NCI-H2227 treated with DMSO at 0.1 percent for 48 hours (cell line): ENCODE measurements around the gene FMN1.

Experiments
- DNase-seq: peaks from one replicate; lab custom pipeline; 2025; lab: John Stamatoyannopoulos, UW

Gene FMN1

DNA sequence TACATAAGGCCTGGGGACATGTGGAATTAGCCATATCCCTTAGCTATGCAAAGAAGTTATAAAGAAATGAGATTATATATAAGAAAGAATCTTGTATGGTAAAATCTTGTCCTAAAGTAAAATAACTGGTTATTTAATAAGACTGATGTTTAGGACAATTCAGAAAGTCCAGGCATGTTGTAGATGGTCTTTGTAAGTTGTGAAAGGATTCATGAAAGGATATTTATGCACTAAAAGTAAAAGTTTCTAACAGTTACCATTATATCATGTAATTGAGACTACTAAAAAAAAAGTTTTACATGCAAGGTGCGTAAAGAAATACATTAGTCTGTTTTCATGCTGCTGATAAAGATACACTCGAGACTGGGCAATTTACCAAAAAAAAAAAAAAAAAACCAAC, 146.3 kb downstream of the FMN1 start:
- DNase-seq, result no peak

DNA sequence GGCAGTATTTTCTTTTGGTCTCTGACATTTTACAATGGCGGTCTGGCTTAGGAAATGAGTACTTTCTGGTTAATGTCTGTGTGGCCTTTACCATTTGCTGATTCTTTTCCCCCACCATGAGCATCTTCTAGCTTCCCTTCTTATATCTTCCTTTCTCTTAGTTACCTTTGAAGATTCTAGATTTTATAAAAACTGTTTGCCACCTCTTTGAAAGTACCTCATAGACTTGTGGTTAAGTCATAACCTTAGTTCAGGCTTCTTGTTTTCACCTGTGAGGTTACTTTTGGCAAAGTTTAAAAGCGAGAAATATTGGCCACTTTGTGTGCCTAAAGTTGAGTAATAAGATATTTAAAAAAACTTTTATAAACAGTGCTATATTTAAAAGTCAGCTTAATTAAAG, 147.4 kb downstream of the FMN1 start:
- DNase-seq, result no peak

DNA sequence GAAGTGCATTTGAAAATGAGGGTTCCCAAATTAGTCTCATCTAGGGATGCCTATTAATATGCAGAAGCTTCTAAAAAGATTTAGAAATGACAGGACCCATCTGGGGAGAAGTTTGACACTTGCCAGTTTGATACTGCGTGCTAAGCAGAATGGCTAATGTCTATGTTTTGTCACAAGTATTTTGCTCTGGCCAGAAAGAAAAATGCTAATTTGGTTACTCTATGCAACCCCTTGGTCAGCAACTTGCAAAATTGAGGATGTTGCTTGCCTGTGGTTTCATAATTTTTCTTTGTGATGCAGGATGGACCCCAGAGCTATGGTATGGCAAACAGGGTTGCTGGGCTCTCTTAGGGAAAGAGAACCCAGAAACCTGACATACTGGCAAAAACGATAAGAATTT, 148.2 kb downstream of the FMN1 start:
- DNase-seq, result no peak

DNA sequence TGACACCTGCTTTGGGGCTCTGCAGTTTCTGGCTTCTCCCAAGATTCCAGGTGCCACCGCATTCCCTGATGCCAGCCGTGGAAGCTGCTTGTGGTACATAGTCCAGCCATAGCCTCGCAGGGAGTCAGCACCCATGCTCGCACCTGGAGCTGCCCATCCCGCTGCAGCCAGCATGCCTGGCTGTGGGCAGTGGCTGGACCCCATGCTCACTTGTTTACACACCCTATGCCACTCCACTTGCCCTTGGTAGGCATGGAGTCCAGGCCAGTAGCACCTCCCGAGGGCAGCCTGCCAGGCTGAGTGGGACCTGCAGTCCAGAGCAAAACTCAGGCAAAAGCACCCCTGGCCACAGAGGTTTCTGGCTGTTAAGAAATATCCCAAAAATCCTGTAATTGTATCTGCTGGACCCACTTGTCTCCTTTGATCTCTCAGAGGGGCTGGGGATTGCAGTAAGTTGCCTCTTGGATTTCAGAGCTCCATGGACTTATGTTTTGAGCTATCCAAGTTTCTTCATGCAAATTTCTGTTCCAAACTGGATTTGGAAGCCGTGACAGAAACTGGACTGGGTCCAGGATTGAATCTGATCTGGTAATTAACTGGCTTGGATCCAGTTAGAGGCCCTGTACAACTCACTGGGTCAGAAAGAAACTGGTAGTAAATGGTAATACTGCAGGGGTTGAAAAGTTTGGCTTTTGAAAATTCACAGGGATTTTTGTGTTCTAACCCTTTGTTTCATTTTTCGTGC, 149.3 kb downstream of the FMN1 start:
- no peak for DNase-seq

DNA sequence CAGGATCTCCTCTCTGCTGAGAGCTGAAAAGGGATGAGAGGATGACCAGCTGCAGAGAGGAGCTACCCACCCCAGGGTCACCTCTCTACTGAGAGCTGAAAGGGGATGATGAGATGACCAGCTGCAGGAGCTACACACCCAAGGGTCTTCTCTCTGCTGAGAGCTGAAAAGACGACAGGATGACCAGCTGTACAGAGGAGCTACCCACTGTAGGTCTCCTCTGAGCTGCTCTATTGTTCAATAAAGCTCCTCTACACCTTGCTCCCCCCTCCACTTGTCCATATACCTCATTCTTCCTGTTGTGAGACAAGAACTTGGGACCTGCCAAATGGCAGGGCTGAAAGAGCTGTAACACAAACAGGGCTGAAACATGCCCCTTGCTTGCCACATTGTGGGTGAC, 149.9 kb downstream of the FMN1 start:
- DNase-seq, result no peak

DNA sequence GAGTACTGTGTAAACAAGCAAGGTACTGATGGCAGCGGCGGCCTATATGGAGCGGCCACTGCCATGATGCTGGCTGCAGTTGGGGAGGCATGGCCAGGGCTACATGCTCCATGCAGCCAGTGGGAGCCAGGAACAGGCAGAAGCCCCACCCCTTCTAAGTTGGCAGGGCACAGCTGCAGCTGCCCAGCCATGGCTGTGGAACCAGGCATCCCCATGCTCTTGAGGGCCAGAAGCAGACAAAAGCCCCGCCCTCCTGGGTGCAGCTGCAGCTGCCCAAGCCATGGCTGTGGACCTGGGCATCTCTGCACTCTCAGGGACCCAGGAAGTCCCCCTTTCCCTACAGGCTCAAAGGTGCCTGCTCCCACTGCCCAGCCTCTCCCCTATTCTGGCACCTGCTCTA, 150.9 kb downstream of the FMN1 start:
- no peak for DNase-seq

DNA sequence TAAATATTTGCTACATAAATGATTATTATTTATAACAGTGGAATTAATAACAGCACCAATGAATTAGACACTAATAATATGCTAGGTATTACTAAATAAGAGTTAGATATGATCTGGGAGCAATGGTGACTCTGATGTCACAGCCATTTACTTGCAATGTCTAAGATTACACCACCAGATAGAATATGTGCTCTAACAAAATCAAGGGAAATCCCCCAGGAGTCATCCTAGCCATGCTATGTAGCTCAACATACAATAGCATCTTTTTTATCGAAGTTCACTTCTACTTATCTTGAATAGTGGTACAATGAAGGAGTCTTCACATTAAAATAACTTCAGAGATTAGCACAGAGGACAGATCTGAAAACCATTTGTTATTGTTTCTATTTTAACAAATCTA, 154.0 kb downstream of the FMN1 start:
- no peak for DNase-seq

DNA sequence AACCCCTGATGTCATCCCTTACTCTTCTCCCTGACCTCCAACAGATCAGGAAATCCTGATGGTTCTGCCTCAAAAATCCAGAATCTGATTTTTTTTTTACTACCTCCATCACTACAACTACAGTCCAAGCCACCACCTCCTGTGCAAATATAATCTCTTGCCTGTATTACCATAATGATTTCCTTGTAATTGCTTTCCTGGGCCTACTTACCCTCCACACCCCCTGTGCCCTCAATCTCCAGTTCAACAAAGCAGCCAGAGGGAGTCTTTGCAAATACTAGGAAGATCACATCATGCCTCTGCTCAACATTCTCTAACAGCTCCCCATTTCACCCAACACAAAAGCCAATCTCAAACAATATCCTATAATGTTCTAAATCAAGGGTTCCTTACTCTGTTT, 159.9 kb downstream of the FMN1 start:
- no peak for DNase-seq

DNA sequence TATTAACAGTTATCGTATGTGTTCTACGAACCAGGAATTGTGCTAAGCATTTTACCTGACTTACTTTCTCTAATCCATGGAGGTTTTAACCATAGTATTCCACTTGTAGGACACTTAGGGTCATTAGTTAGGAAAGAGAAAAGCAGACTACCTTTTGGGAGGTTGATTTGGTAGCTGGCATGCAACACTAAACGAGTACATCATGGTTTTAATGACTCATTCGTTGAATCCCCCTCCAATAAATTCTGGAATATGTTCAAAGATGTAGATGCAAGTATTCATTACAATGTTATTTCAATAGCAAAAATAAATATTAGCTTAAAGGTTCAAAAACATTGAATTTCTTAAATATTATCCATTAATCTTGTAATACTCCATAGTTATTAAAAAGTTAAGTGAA, 162.5 kb downstream of the FMN1 start:
- no peak for DNase-seq

DNA sequence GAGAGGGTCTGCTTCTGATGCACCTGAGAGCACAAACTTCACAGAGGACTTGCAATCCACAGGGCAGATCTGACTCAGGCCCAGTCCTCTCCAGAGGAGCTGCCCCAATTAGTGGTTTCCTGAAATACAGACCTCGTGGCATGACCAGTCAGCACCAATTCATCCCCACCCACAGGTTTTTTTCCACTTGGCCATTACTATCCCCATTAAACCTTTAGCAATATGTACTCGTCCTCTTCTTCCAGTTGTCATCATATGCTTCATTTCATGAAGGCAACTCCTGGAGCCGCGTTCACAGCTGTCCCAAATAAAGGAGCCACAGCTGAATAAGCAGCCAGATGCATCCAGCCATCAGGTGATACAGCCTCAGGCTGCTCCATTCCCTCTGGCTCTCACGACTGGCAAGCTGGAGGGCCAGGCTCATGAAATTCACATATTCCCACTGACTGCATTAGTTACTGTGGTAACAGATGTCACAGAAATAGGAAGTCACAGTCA, 163.1 kb downstream of the FMN1 start:
- DNase-seq, result no peak

DNA sequence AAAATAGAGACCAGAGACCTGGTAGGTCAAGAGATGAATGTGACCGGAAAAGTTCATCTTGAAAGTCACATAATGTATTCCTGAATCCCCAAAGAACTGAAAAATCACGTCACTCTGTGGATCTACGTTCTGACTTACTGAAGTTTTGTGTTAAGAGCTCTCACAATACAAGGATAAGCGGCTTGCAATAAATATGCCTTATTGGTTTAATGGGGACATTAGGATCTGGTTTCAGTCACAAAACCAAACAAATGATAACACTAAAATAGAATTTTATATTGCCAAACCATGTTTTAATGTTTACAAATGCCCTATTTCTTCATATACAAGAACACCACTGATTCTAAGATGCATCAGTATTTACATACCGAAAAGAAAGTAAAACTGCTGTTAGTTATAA, 164.2 kb downstream of the FMN1 start:
- no peak for DNase-seq

DNA sequence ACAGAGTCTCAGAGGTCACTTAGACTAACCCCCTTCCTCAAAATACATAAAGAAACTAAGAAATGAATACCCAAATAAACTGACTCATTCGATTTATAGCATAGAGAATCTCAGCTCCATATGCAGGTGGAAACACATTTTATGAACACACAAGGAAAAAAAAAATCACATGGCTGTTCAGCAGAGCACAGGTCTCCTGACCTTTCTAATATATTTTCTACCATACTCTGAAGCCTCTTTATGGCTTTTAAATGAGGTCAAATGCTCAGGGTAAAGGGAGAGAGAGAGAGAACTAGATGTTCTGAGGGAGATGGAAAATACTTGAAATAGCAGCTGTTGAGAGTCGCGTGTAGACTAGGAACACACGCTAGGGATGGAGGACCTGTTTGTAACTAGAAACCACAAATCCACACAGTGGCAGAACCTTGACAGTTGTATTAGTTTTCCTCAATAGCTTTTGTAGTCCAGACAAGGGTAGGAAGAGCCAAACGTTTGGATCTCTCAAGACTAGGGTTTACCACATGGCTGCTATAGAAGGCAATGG, 165.3 kb downstream of the FMN1 start:
- DNase-seq, result no peak

DNA sequence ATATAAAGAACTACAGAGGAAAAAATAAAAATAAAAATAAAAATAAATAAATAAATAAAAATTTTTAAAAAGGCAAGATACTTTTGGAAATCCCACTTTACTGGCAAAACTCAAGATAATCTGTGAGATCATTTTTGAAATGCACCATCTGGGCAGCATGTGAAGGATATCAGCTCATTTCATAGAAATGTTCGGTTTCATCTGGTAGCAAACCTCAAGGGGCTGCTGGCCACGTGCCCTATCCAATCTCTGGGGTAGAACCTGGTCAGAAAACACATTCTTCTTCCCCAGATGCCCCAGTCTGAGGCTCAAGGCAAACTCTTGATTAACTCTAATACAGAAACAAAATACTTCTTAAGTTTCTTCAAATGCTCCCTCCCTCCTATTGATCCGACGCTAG, 166.0 kb downstream of the FMN1 start:
- no peak for DNase-seq

DNA sequence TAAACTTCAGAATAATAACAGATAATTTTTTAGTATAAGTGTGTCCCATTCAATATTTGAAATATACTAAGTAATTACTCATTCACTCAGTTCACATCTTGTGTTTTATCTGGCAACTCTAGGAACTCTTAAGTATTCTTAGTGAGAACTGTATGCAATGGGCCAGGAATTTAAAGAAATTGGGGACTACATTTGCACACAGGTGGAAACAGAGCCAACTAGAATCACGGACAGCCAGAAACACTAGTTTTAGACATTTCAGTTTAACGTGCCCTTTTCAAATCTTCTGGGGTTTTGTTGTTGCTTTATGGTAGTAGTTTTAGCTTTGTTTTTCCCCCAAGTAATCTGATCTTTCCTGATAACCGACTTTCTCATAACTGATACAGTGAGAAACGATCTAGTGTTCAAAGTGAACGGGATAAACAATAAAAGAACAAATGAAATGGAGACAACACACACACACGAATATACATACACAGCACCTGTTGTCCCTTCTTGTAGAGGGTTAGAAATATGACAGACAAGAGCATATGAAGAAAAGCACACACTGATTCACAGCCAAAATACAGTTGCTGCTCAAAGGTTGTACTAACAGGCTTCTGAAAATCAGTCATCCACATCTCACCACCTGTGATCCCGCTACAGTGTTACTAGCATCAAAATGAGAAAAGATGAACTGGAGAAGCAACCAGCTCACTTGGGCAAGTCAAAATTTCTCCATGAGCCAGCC, 167.0 kb downstream of the FMN1 start:
- DNase-seq, result no peak

DNA sequence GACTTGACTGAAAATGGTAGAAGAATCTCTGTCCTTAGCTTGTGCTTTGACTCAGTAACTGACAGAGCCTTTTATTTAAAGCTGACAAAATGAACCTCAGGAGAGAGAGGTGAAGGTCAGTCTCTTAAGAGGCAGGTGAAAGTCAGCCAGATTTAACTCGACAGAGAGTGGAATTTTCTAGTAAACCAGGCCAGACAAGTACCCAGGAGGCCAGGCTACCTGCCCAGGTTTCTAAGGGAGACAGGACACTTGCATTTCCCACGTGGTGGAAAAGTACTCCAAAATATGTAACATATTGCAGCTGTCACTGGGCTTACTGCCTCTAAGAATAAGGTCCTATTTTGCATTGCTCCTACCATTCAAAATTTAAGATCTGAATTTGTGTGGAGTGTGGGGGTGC, 167.9 kb downstream of the FMN1 start:
- no peak for DNase-seq

DNA sequence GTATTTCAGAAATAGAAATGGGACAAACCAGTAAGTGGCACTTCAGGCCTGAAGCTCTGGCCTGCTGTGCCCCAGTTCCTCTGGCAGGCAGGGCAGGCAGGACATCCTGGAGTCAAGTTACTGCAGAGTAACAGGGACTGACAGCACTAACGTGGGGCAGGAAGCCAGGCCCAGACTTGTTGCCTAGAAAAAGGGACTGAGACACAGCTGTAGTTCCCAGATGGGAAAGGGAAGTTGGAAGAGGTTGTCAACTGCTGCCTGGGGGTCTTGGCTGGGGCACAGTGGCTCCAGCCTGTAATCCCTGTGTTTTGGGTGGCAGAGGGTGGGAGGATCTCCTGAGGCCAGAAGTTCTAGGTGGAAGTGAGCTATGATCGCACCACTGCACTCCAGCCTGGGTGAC, 171.9 kb downstream of the FMN1 start:
- DNase-seq, result no peak

DNA sequence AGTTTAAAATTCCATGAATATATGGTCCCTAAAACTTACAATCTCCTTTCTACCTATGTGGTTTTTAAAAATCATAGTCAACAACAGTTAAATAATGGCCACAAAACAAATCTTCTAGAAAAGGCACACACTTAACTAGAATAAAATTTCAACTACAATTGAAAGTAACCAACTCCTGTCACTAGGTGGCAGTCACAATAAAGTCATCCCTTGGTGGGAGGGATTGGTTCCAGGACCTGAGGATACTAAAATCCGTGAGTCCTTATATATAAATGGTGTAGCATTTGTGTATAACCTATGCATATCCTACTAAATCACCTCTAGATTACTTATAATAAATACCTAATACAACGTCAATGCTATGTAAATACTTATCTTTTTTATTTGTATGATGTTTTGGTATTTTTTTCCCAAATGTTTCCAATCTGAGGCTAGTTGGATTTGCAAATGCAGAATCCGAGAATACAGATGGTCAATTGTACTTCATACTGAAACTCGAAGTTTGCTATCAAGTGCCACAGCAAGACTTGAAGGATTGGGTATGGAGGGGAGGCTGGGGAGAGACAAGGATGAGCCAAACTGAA, 172.6 kb downstream of the FMN1 start:
- DNase-seq, result peak; percentile 11

DNA sequence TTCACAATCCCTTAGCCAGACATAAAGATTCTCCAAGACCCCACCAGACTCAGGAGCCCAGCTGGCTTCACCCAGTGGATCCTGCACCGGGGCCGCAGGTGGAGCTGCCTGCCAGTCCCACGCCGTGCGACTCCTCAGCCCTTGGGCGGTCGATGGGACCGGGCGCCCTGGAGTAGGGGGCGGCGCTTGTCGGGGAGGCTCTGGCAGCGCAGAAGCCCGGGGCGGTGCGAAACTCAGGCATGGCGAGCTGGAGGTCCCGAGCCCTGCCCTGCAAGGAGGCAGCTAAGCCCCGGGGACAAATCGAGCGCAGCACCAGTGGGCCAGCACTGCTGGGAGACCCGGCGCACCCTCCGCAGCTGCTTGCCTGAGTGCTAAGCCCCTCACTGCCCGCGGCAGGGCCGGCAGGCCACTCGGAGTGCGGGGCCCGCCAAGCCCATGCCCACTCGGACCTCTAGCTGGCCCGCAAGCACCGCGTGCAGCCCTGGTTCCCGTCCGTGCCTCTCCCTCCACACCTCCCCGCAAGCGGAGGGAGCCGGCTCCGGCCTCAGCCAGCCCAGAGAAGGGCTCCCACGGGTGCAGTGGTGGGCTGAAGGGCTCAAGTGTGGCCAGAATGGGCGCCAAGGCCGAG, 175.0 kb downstream of the FMN1 start:
- DNase-seq, result no peak

DNA sequence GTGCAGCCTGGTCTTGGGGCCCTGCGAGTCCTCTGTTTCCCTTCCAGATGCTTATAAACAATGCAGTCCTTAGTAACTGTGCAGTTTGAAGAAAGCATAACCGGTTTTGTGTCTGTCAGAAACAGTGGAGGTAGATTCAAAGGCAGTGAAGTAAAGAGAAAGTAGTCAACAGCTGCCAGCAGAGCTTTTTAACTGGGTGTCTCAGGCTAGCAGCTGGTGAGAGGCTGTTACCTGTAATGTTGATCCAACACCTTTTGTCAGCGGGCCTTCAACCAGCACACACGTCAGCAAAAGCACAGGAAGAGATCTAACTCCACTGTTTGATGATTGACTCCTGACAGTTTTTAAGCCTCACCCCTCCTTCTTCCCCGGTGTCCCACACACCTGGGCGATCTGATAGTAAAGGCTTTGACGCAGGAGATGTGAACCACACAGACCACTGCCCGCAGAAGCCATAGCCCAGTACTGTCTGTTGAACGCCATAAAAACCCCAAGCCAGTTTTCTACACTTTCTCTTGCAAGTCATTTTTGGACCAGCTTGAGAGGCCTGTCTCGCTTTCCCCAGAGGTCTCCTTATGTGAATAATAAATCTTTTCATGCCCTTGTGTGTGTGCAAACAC, 178.0 kb downstream of the FMN1 start:
- no peak for DNase-seq

DNA sequence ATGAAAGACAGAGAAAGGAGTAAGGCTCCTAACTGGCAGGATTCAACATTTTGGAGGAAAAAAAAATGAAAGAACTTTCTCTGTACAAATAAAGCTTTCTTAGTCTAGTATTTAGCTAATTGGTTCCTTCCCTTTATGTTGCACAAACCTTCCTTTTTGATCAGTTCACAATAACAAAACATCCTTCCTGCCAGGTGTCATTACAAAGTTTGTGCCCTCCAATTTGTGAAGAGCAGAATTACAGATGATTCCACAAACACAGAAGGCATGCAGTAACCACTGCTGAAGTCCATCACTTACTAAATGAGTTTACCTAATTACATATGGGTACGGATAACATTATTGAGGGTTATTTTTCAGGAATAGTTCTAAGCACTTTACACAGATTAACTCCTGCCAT, 179.9 kb downstream of the FMN1 start:
- DNase-seq, result no peak

DNA sequence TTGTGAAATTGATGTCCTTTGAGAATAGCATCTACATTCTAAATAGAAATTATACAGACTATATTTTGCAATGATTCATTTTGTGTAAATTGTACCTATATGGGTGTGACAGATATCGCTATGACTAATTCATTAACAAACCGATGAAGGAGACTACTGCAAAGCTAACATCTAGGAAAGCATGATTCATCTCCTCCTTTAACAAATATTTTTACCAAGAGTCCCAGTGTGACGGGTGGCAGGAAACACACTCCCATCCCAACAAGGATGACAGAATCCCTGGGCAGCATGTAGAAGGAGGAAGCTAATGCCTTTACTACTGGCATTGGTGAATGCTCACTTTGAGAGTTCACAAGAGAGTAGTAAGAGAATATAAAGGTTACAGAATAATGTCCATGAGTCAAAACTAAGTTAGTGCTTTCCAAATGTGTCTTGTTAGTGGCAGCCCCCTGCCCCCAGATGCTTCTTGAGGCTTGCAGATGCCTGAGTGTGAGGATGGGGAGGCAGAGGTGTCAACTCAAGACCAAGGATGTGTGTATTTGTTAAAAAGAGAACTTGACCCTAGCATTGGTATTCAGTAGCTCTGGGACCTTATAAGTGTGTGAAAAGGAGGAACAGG, 180.6 kb downstream of the FMN1 start:
- DNase-seq, result no peak

DNA sequence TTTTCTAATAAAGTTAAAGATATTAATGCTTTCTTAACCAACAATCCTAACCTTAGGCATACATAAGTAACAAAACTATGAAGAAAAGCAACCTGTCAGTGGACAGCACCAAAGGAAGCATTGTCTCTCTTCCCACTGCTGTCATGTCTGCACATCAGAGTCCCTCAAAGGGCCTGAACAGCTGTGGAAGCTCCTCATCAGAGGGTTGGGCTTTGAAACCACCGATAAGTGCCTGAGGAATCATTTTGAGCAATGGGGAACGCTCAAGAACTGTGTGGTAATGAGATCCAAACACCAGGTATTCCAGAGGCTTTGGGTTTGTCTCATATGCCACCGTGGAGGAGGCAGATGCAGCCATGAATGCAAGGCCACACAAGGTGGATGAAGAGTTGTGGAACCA, 182.5 kb downstream of the FMN1 start:
- DNase-seq, result no peak
